A204.1 (cell line): ENCODE data around the gene SYNE1.
A peak's percentile ranks its signal among the peaks of the same experiment; 100 is the strongest.

Experiments
- FAIRE-seq: peaks from 2 replicates; lab custom pipeline; 2012; peaks lifted over from hg19 to GRCh38; lab: Jason Lieb, UNC

The SYNE1 gene

GRCh38 chr6:152232501-152233151 is 404.5 kb downstream of the SYNE1 start:
- peak; percentile 6 for FAIRE-seq

GRCh38 chr6:152229330-152229729 is 407.8 kb downstream of the SYNE1 start:
- no peak for FAIRE-seq

- no peak for FAIRE-seq
Observed at GRCh38 chr6:152226119-152226518, 411.0 kb downstream of the SYNE1 start.

GRCh38 chr6:152225241-152225934 is 411.8 kb downstream of the SYNE1 start:
- FAIRE-seq, result no peak

GRCh38 chr6:152223636-152224035 is 413.5 kb downstream of the SYNE1 start:
- FAIRE-seq, result no peak

- no peak for FAIRE-seq
Observed at GRCh38 chr6:152221806-152222628, 415.1 kb downstream of the SYNE1 start.

GRCh38 chr6:152220786-152221185 is 416.4 kb downstream of the SYNE1 start:
- FAIRE-seq, result no peak

GRCh38 chr6:152218887-152219286 is 418.3 kb downstream of the SYNE1 start:
- FAIRE-seq, result no peak

- FAIRE-seq, result no peak
Observed at GRCh38 chr6:152212437-152212836, 424.7 kb downstream of the SYNE1 start.

GRCh38 chr6:152209211-152209610 is 428.0 kb downstream of the SYNE1 start:
- FAIRE-seq, result no peak

- no peak for FAIRE-seq
Observed at GRCh38 chr6:152207915-152208714, 429.0 kb downstream of the SYNE1 start.

- FAIRE-seq, result no peak
Observed at GRCh38 chr6:152206072-152206818, 430.9 kb downstream of the SYNE1 start.

- no peak for FAIRE-seq
Observed at GRCh38 chr6:152204591-152204990, 432.6 kb downstream of the SYNE1 start.

GRCh38 chr6:152201120-152201519 is 436.0 kb downstream of the SYNE1 start:
- no peak for FAIRE-seq

- FAIRE-seq, result no peak
Observed at GRCh38 chr6:152195896-152196295, 441.3 kb downstream of the SYNE1 start.

GRCh38 chr6:152189736-152190135 is 447.4 kb downstream of the SYNE1 start:
- FAIRE-seq, result no peak

GRCh38 chr6:152188011-152188410 is 449.2 kb downstream of the SYNE1 start:
- FAIRE-seq, result no peak

- no peak for FAIRE-seq
Observed at GRCh38 chr6:152186840-152187239, 450.3 kb downstream of the SYNE1 start.

- FAIRE-seq, result no peak
Observed at GRCh38 chr6:152184917-152185574, 452.1 kb downstream of the SYNE1 start.

GRCh38 chr6:152184573-152184916 is 452.6 kb downstream of the SYNE1 start:
- no peak for FAIRE-seq

GRCh38 chr6:152180601-152181000 is 456.6 kb downstream of the SYNE1 start:
- no peak for FAIRE-seq
